H1 (cell line): ENCODE measurements around the gene UTP15. TPM values are rescaled to one million over a fixed set of nuclear protein-coding genes. Genes with fewer than 3 reads are reported as not detected.

Experiments
- CTCF ChIA-PET: fragments of 300-600 bp; sonication (Branson Sonifier 250); formaldehyde crosslinking; loops from one replicate; lab custom pipeline; 2021; ENCODE audit not compliant: partially characterized antibody; lab: Charles Lee
- POLR2A ChIA-PET: fragments of 300-600 bp; sonication (Branson Sonifier 250); formaldehyde crosslinking; loops from one replicate; lab custom pipeline; 2021; ENCODE audit warnings: inconsistent platforms; ENCODE audit not compliant: partially characterized antibody; lab: Charles Lee
- DNase-seq, 2 experiments: peaks; one replicate each; pipeline versions ENCODE4 v3.0.0 to v3.0.0-alpha.2; 2010 to 2022; ENCODE audit warnings: low spot score in 2 of 2, low read depth in 1 of 2, mixed read lengths in 1 of 2
- FAIRE-seq: peaks from 2 replicates; lab custom pipeline; 2011; peaks lifted over from hg19 to GRCh38; lab: Jason Lieb, UNC
- H2AFZ ChIP-seq: 2 replicates; pipeline ENCODE4 v1.8.1; 2012; ENCODE audit warnings: low read length, inconsistent platforms
- H2AK5ac ChIP-seq: 2 replicates; pipeline ENCODE4 v1.6.1; 2013; ENCODE audit warnings: low read depth, low read length
- H2BK120ac ChIP-seq: replicated peaks from 2 replicates; pipeline ENCODE3; 2013; ENCODE audit warnings: low read depth, low read length, inconsistent platforms
- H2BK12ac ChIP-seq: 2 replicates; pipeline ENCODE4 v1.6.1; 2013; ENCODE audit warnings: low read depth, low read length
- H2BK15ac ChIP-seq: 2 replicates; pipeline ENCODE4 v1.6.1; 2013; ENCODE audit warnings: low read length
- H2BK20ac ChIP-seq: 2 replicates; pipeline ENCODE4 v1.6.1; 2013; ENCODE audit warnings: low read length
- H2BK5ac ChIP-seq: 2 replicates; pipeline ENCODE4 v1.6.1; 2013; ENCODE audit warnings: low read depth, low read length
- H3K14ac ChIP-seq: 2 replicates; pipeline ENCODE4 v1.6.1; 2013; ENCODE audit warnings: inconsistent platforms; ENCODE audit not compliant: insufficient read length
- H3K18ac ChIP-seq: 2 replicates; pipeline ENCODE4 v1.6.1; 2013; ENCODE audit warnings: low read length; ENCODE audit errors: extremely low read depth
- H3K23ac ChIP-seq: 2 replicates; pipeline ENCODE4 v1.6.1; 2013; ENCODE audit warnings: inconsistent platforms; ENCODE audit not compliant: insufficient read length
- H3K23me2 ChIP-seq: 2 replicates; pipeline ENCODE4 v1.6.1; 2013; ENCODE audit warnings: low read depth, low read length
- H3K27ac ChIP-seq: 2 replicates; pipeline ENCODE4 v1.6.1; 2011; ENCODE audit warnings: low read depth, low read length, inconsistent platforms
- H3K27me3 ChIP-seq, 4 experiments: replicated peaks in 1 of 4; 1 replicate in 1 of 4; 2 replicates in 3 of 4; pipeline versions ENCODE4 v1.6.1 to v1.8.1; 2011 to 2013; ENCODE audit warnings: low read length in 3 of 4, mild to moderate bottlenecking in 3 of 4, inconsistent platforms in 2 of 4, mixed read lengths in 2 of 4, moderate library complexity in 1 of 4; ENCODE audit not compliant: control insufficient read depth in 3 of 4, insufficient read depth in 3 of 4; ENCODE audit errors: extremely low read depth in 1 of 4
- H3K36me3 ChIP-seq, 4 experiments: 2 replicates each; pipeline versions ENCODE4 v1.6.1 to v1.8.1; 2011 to 2013; ENCODE audit warnings: mild to moderate bottlenecking in 4 of 4, low read length in 3 of 4, moderate library complexity in 2 of 4, control low read depth in 1 of 4, inconsistent platforms in 1 of 4; ENCODE audit not compliant: insufficient read depth in 4 of 4, control insufficient read depth in 2 of 4
- H3K4ac ChIP-seq: replicated peaks from 2 replicates; pipeline ENCODE3; 2013; ENCODE audit warnings: low read length, low read depth, mixed read lengths, inconsistent platforms; ENCODE audit not compliant: insufficient read length
- H3K4me1 ChIP-seq, 4 experiments: replicated peaks in 1 of 4; 1 replicate in 1 of 4; 2 replicates in 3 of 4; pipeline versions ENCODE4 v1.6.1 to v1.8.1; 2011 to 2013; ENCODE audit warnings: low read length in 3 of 4, inconsistent platforms in 2 of 4, mixed read lengths in 1 of 4; ENCODE audit not compliant: insufficient read depth in 4 of 4, control insufficient read depth in 3 of 4
- H3K4me2 ChIP-seq, 2 experiments: 2 replicates each; pipeline versions ENCODE4 v1.6.1 to v1.8.1; 2011 to 2013; ENCODE audit warnings: low read depth in 2 of 2, low read length in 2 of 2, control low read depth in 1 of 2, inconsistent platforms in 1 of 2, mild to moderate bottlenecking in 1 of 2; ENCODE audit not compliant: insufficient read depth in 1 of 2
- H3K4me3 ChIP-seq, 4 experiments: fragments of 200-600, 300-600 bp in 1 of 4; sonication (generic), shearing (Covaris generic), sonication (Bioruptor Twin) in 1 of 4; 2 replicates each; pipeline versions ENCODE4 v1.5.1 to v1.8.1; 2011 to 2016; ENCODE audit warnings: low read length in 4 of 4, low read depth in 3 of 4, control low read depth in 2 of 4, inconsistent platforms in 2 of 4, mild to moderate bottlenecking in 2 of 4, mixed read lengths in 1 of 4, moderate library complexity in 1 of 4; ENCODE audit not compliant: insufficient read depth in 2 of 4; ENCODE audit errors: extremely low read depth in 1 of 4
- H3K56ac ChIP-seq: replicated peaks from 2 replicates; pipeline ENCODE3; 2013; ENCODE audit warnings: low read depth, mild to moderate bottlenecking, mixed read lengths, low read length, inconsistent platforms; ENCODE audit not compliant: insufficient read length
- H3K79me1 ChIP-seq: 2 replicates; pipeline ENCODE4 v1.6.1; 2013; ENCODE audit warnings: low read depth, low read length, control low read depth
- H3K79me2 ChIP-seq, 2 experiments: 2 replicates each; pipeline versions ENCODE4 v1.6.1 to v1.8.1; 2012 to 2013; ENCODE audit warnings: low read length in 2 of 2, mild to moderate bottlenecking in 2 of 2, inconsistent platforms in 1 of 2; ENCODE audit not compliant: insufficient read depth in 2 of 2, control insufficient read depth in 1 of 2
- H3K9ac ChIP-seq, 4 experiments: replicated peaks in 1 of 4; 1 replicate in 1 of 4; 2 replicates in 3 of 4; pipeline versions ENCODE4 v1.6.1 to v1.8.1; 2011 to 2013; ENCODE audit warnings: low read depth in 3 of 4, low read length in 3 of 4, control low read depth in 2 of 4, mild to moderate bottlenecking in 2 of 4, moderate library complexity in 2 of 4, inconsistent platforms in 1 of 4; ENCODE audit errors: extremely low read depth in 1 of 4
- H3K9me3 ChIP-seq, 2 experiments: 2 replicates each; pipeline versions ENCODE4 v1.6.1 to v1.8.1; 2012 to 2013; ENCODE audit warnings: mild to moderate bottlenecking in 2 of 2, moderate library complexity in 2 of 2, control low read depth in 1 of 2, inconsistent platforms in 1 of 2, low read depth in 1 of 2, low read length in 1 of 2, mixed read lengths in 1 of 2; ENCODE audit not compliant: insufficient read depth in 2 of 2
- H4K20me1 ChIP-seq, 2 experiments: replicated peaks in 1 of 2; 2 replicates each; pipeline versions ENCODE3 to v1.8.1; 2011 to 2013; ENCODE audit warnings: inconsistent platforms in 2 of 2, low read length in 2 of 2, mild to moderate bottlenecking in 1 of 2; ENCODE audit not compliant: insufficient read depth in 2 of 2, control insufficient read depth in 1 of 2
- H4K5ac ChIP-seq: 2 replicates; pipeline ENCODE4 v1.6.1; 2013; ENCODE audit warnings: low read length, low read depth, mixed read lengths, inconsistent platforms; ENCODE audit not compliant: insufficient read length
- H4K8ac ChIP-seq: 2 replicates; pipeline ENCODE4 v1.8.0; 2013; ENCODE audit warnings: mild to moderate bottlenecking, moderate library complexity, low read length, inconsistent platforms; ENCODE audit not compliant: insufficient read depth; ENCODE audit errors: extremely low read depth
- H4K91ac ChIP-seq: replicated peaks from 2 replicates; pipeline ENCODE3; 2013; ENCODE audit warnings: low read length, mixed read lengths, inconsistent platforms; ENCODE audit not compliant: insufficient read length
- BACH1 ChIP-seq: IDR thresholded peaks from 2 replicates; pipeline ENCODE4 v1.6.1; 2012; ENCODE audit warnings: low read length, improper control_type of control experiment
- HDAC6 ChIP-seq: IDR thresholded peaks from one replicate; pipeline ENCODE4 v1.7.1; 2012; ENCODE audit warnings: low read depth, mild to moderate bottlenecking, inconsistent platforms, low read length, moderate library complexity
- PHF8 ChIP-seq: fragments of 200-600 bp; sonication (generic); conservative IDR thresholded peaks from 2 replicates; pipeline ENCODE4 v1.7.1; 2012; ENCODE audit warnings: low read depth, mild to moderate bottlenecking, inconsistent platforms, low read length, moderate library complexity
- SP1 ChIP-seq: IDR thresholded peaks from 2 replicates; pipeline ENCODE4 v1.6.1; 2011; ENCODE audit warnings: low read depth, low read length
- TAF7 ChIP-seq: optimal IDR thresholded peaks from 2 replicates; pipeline ENCODE3; 2011; ENCODE audit warnings: low read depth, mild to moderate bottlenecking, inconsistent platforms, low read length, moderate library complexity, borderline replicate concordance
- WGBS, 2 experiments: shearing (Covaris generic) in 1 of 2; methylation state at CpG; one replicate each; pipeline versions ENCODE4 v1.1.6 to v1.1.7; 2013 to 2015; ENCODE audit warnings: low lambda C conversion rate in 2 of 2, mixed read lengths in 2 of 2, inconsistent platforms in 1 of 2, low coverage in 1 of 2, missing lambda C conversion rate in 1 of 2; ENCODE audit not compliant: insufficient replicate concordance in 2 of 2, insufficient coverage in 1 of 2, insufficient read length in 1 of 2; ENCODE audit errors: extremely low coverage in 1 of 2, missing lambda C conversion rate in 1 of 2; 5-methylcytosine and 5-hydroxymethylcytosine counted together
- polyA plus RNA-seq, 7 experiments: library from polyadenylated mRNA; depleted of rRNA in 3 of 7; stranded (reverse) in 5 of 7; unstranded in 2 of 7; fragments of >200 nt in 5 of 7; fragments of 200-250 nt in 2 of 7; gene quantifications; 1 replicate in 5 of 7; 2 replicates in 1 of 7; 4 replicates in 1 of 7; pipeline versions ENCODE4 v1.2.1 to v1.2.3, GENCODE V29; 2011 to 2013; ENCODE audit warnings: missing spikeins in 2 of 7, mixed read lengths in 2 of 7
- total RNA-seq: library from RNA; stranded (reverse); fragmentation: NEBNext Ultra II Directional; extraction: Animal tissue kit (Norgen Biotek cat#: 25700); gene quantifications from 2 replicates; pipeline ENCODE4 v1.2.1, GENCODE V29; 2021
- TF ChIP-seq, protein P1 (sequence below): IDR thresholded peaks from 2 replicates; pipeline ENCODE4 v1.6.1; 2011; ENCODE audit warnings: low read depth, mild to moderate bottlenecking, low read length; ENCODE audit not compliant: insufficient read depth

The UTP15 gene
- total and polyA plus RNA-seq, 2 of the 8 experiments (the other 6 are each of a cell fraction or from before 2014, with no cell fraction given) = 14.3 to 33.6 TPM

- H4K20me1 ChIP-seq = no peaks in the 10 kb centered on the region
- H3K56ac ChIP-seq = no peak overlapping the region
- no peak overlapping the region for H2AFZ ChIP-seq
- TF ChIP-seq SP1 (no peak), BACH1 (no peak), HDAC6 (no peak), PHF8 (no peak), TAF7 (no peak)
- TF ChIP-seq, protein P1, sequence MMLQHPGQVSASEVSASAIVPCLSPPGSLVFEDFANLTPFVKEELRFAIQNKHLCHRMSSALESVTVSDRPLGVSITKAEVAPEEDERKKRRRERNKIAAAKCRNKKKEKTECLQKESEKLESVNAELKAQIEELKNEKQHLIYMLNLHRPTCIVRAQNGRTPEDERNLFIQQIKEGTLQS = no peak
- no peak overlapping the region for H3K9ac ChIP-seq
- H3K27ac ChIP-seq = no peak overlapping the region
- H4K5ac ChIP-seq = no peak overlapping the region
- H2BK120ac ChIP-seq = no peak overlapping the region
- no peak overlapping the region for H3K18ac ChIP-seq
- no peaks in the 10 kb centered on the region for H3K36me3 ChIP-seq
- H3K14ac ChIP-seq = no peak overlapping the region
- H3K27me3 ChIP-seq = no peaks in the 10 kb centered on the region
- H2BK12ac ChIP-seq = no peak overlapping the region
- no peak overlapping the region for H2AK5ac ChIP-seq
- H3K79me1 ChIP-seq = no peaks in the 10 kb centered on the region
- 68% methylated on average over 3 of the region's 3 CpGs; no CpG with 5 or more reads in 1 of the 2 experiments for whole genome bisulfite sequencing, 2 experiments
- no peaks in the 10 kb centered on the region for H3K9me3 ChIP-seq
- no peaks in the 10 kb centered on the region for H3K4me1 ChIP-seq
- DNase-seq = no peak
- H3K23me2 ChIP-seq = no peaks in the 10 kb centered on the region
- H2BK5ac ChIP-seq = no peak overlapping the region
- no peak overlapping the region for H3K4me2 ChIP-seq
- H2BK20ac ChIP-seq = no peak overlapping the region
- H2BK15ac ChIP-seq = no peak overlapping the region
- no peak overlapping the region for H3K4ac ChIP-seq
- H3K79me2 ChIP-seq = no peaks in the 10 kb centered on the region
- H4K8ac ChIP-seq = no peak overlapping the region
- CTCF ChIA-PET = interaction anchor here (0.7 to 1.9 kb wide), 3 partner anchors 9 to 692 kb away, joined by 3 to 7 read pairs (median 7); no protein-coding TSS in a partner anchor
- no peak for FAIRE-seq
- H3K4me3 ChIP-seq = no peak overlapping the region
- H3K23ac ChIP-seq = no peak overlapping the region
- POLR2A ChIA-PET = no interaction called here
- H4K91ac ChIP-seq = no peak overlapping the region
Observed at GRCh38 chr5:73606206-73606753, 40.7 kb downstream of the UTP15 start.
